ENCODE results near the gene SLC12A1.

Gene SLC12A1

GRCh38 chr15:48225771-48226170, 19.7 kb downstream of the SLC12A1 start:
- CTCF ChIA-PET, result interaction anchor here (3.0 kb wide), 1 partner anchor 14 kb away, joined by 11 read pairs; no protein-coding TSS in a partner anchor
- DNase-seq (ENCODE audit: extremely low spot score), result no peak
- TF ChIP-seq, protein P1, sequence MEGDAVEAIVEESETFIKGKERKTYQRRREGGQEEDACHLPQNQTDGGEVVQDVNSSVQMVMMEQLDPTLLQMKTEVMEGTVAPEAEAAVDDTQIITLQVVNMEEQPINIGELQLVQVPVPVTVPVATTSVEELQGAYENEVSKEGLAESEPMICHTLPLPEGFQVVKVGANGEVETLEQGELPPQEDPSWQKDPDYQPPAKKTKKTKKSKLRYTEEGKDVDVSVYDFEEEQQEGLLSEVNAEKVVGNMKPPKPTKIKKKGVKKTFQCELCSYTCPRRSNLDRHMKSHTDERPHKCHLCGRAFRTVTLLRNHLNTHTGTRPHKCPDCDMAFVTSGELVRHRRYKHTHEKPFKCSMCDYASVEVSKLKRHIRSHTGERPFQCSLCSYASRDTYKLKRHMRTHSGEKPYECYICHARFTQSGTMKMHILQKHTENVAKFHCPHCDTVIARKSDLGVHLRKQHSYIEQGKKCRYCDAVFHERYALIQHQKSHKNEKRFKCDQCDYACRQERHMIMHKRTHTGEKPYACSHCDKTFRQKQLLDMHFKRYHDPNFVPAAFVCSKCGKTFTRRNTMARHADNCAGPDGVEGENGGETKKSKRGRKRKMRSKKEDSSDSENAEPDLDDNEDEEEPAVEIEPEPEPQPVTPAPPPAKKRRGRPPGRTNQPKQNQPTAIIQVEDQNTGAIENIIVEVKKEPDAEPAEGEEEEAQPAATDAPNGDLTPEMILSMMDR (IDR thresholded peaks at IDR 0.05; ENCODE audit: control extremely low read depth, extremely low read depth, low read depth, missing control alignments), result no peak
- POLR2A ChIA-PET, result no interaction called here

DNA sequence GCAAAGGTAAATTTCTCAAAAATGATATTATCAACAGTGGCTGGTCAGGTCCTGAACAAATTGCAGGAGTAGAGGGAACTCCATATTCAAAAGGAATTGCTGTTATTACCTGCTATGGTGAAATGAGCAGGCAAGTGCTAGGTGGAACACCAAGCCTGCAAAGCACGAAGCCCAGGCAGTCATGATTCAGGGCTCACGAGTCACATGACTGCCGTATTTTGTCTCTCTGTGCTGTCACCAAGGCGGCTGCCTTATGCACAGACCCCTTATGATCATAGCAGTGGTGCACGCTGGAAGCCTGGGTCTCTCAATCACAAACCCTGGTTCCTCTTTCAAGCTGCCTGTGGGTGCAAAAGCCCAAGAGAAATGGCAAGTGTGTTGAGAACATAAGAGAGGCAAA, 24.4 kb downstream of the SLC12A1 start:
- CTCF ChIA-PET, result interaction anchor here (0.9 kb wide), 1 partner anchor 10 kb away, joined by 3 read pairs; no protein-coding TSS in a partner anchor
- TF ChIP-seq, protein P1 (IDR thresholded peaks at IDR 0.05; ENCODE audit: control extremely low read depth, extremely low read depth, low read depth, missing control alignments), result no peak
- POLR2A ChIA-PET, result no interaction called here

GRCh38 chr15:48233246-48233645, 27.1 kb downstream of the SLC12A1 start:
- ChIA-PET POLR2A (no interaction called here), CTCF (no interaction called here)
- TF ChIP-seq, protein P1 (IDR thresholded peaks at IDR 0.05; ENCODE audit: control extremely low read depth, extremely low read depth, low read depth, missing control alignments), result no peak
- no peak for DNase-seq (ENCODE audit: extremely low spot score)

More for the DNA sequence above, 24.4 kb downstream of the SLC12A1 start:
- DNase-seq (ENCODE audit: extremely low spot score), result no peak

- CTCF ChIA-PET, result interaction anchor here (1.2 to 1.4 kb wide), 2 partner anchors 12 to 190 kb away, joined by 3 read pairs; no protein-coding TSS in a partner anchor
- POLR2A ChIA-PET, result no interaction called here
- TF ChIP-seq, protein P1 (IDR thresholded peaks at IDR 0.05; ENCODE audit: control extremely low read depth, extremely low read depth, low read depth, missing control alignments), result no peak
- DNase-seq (ENCODE audit: extremely low spot score), result no peak
Measured at GRCh38 chr15:48239334-48239733, 33.2 kb downstream of the SLC12A1 start.

DNA sequence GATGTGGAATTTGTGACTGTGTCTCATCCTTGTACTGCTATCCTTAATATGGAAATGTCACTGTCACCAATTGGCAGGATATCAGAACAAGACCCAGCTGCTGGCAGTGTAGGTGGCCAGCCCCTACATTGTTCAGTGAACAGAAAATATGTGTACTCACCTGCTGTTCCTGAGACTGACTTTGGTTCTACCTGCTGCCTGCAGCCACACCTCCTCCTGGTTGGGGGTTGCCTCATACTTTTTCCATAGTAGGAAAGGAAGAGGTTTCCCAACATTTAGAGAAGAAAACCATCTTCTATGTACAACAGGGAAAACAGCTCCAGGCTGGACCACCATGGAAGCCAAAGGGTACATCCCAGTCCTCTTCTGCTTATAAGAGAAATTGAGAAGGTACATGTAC, 35.9 kb downstream of the SLC12A1 start:
- POLR2A ChIA-PET, result no interaction called here
- TF ChIP-seq, protein P1 (IDR thresholded peaks at IDR 0.05; ENCODE audit: control extremely low read depth, extremely low read depth, low read depth, missing control alignments), result no peak
- DNase-seq (ENCODE audit: extremely low spot score), result no peak
- CTCF ChIA-PET, result interaction anchor here (1.1 to 2.3 kb wide), 4 partner anchors 9 to 43 kb away, joined by 3 to 6 read pairs (median 4); no protein-coding TSS in a partner anchor

DNA sequence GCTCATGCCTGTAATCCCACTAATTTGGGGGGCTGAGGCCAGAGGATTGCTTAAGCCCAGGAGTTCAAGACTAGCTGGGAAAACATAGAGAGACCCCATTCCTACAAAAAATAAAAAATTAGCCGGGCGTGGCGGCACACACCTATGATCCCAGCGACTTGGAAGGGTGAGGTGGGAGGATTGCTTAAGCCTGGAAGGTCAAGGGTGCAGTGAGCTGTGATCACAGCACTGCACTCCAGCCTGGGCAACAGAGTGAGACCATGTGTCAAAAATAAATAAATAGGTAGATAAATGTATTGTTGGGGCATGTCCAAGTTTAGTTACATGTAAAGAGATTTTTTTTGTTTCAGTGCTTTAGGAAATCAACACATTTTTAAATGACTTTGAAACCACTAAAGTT, 36.4 kb downstream of the SLC12A1 start:
- ChIA-PET CTCF (interaction anchor here (1.1 to 2.3 kb wide), 3 partner anchors 9 to 42 kb away, joined by 4 to 6 read pairs (median 5); no protein-coding TSS in a partner anchor), POLR2A (no interaction called here)
- TF ChIP-seq, protein P1 (IDR thresholded peaks at IDR 0.05; ENCODE audit: control extremely low read depth, extremely low read depth, low read depth, missing control alignments), result no peak
- no peak for DNase-seq (ENCODE audit: extremely low spot score)

All from GM10248 (cell line).